Fibroblast of lung (primary cell): ENCODE data around the gene SS18. TPM values are rescaled to one million over a fixed set of nuclear protein-coding genes. Genes with fewer than 3 reads are reported as not detected.

ENCODE experiments used
- DNase-seq, 2 donors: peaks; one replicate each; pipeline versions ENCODE4 v3.0.0 to v3.0.0-alpha.2; 2010; ENCODE audit warnings: low read depth in 2 of 2
- H2AFZ ChIP-seq: 2 replicates; pipeline ENCODE4 v1.5.1; 2012; ENCODE audit warnings: low read length, control low read depth, inconsistent platforms
- H3K27ac ChIP-seq: 2 replicates; pipeline ENCODE4 v1.5.1; 2011; ENCODE audit warnings: low read length, control low read depth; ENCODE audit not compliant: insufficient read depth
- H3K27me3 ChIP-seq: 2 replicates; pipeline ENCODE4 v1.5.1; 2011; ENCODE audit warnings: mild to moderate bottlenecking, low read length; ENCODE audit not compliant: control insufficient read depth, insufficient read depth
- H3K36me3 ChIP-seq: 2 replicates; pipeline ENCODE4 v1.5.1; 2011; ENCODE audit warnings: low read length; ENCODE audit not compliant: control insufficient read depth, insufficient read depth
- H3K4me1 ChIP-seq: 2 replicates; pipeline ENCODE4 v1.5.1; 2011; ENCODE audit warnings: low read length; ENCODE audit not compliant: control insufficient read depth, insufficient read depth; ENCODE audit errors: extremely low read depth
- H3K4me2 ChIP-seq: 2 replicates; pipeline ENCODE4 v1.5.1; 2011; ENCODE audit warnings: low read length, control low read depth; ENCODE audit not compliant: insufficient read depth; ENCODE audit errors: extremely low read depth
- H3K4me3 ChIP-seq, 4 experiments: fragments of 200-600 bp in 1 of 4; sonication (generic) in 1 of 4; replicated peaks in 1 of 4; 2 replicates each; pipeline ENCODE4 v1.5.1; 2011 to 2016; ENCODE audit warnings: low read length in 4 of 4, low read depth in 3 of 4, mild to moderate bottlenecking in 3 of 4, control low read depth in 2 of 4, inconsistent platforms in 1 of 4, mixed read lengths in 1 of 4; ENCODE audit not compliant: insufficient read depth in 1 of 4; ENCODE audit errors: control extremely low read depth in 1 of 4
- H3K79me2 ChIP-seq: 2 replicates; pipeline ENCODE4 v1.5.1; 2012; ENCODE audit warnings: mild to moderate bottlenecking, low read length, inconsistent platforms; ENCODE audit not compliant: control insufficient read depth, insufficient read depth
- H3K9ac ChIP-seq: 2 replicates; pipeline ENCODE4 v1.5.1; 2011; ENCODE audit warnings: mild to moderate bottlenecking, low read length, control low read depth; ENCODE audit not compliant: insufficient read depth
- H3K9me3 ChIP-seq: 2 replicates; pipeline ENCODE4 v1.5.1; 2012; ENCODE audit warnings: low read depth, low read length; ENCODE audit not compliant: control insufficient read depth, insufficient read depth
- H4K20me1 ChIP-seq: 2 replicates; pipeline ENCODE4 v1.5.1; 2011; ENCODE audit warnings: low read length; ENCODE audit not compliant: control insufficient read depth, insufficient read depth; ENCODE audit errors: extremely low read depth
- EZH2 ChIP-seq: IDR thresholded peaks from 2 replicates; pipeline ENCODE4 v1.5.1; 2012; ENCODE audit warnings: low read length, control low read depth, mild to moderate bottlenecking; ENCODE audit errors: missing control alignments
- polyA plus RNA-seq, 2 donors: library from polyadenylated mRNA; depleted of rRNA in 1 of 2; stranded (reverse) in 1 of 2; unstranded in 1 of 2; fragments of >200 nt; gene quantifications; 2 replicates each; pipeline ENCODE4 v1.2.1, GENCODE V29; 2011 to 2012; ENCODE audit warnings: missing spikeins in 1 of 2
- total RNA-seq: library from RNA; depleted of rRNA; stranded (reverse); fragments of >200 nt; gene quantifications from 2 replicates; pipeline ENCODE4 v1.2.1, GENCODE V29; 2014
- TF ChIP-seq, protein P1 (sequence below), 2 donors: IDR thresholded peaks in 1 of 2; conservative IDR thresholded peaks in 1 of 2; 1 replicate in 1 of 2; 2 replicates in 1 of 2; pipeline ENCODE4 v1.5.1; 2011 to 2012; ENCODE audit warnings: low read length in 2 of 2, control low read depth in 1 of 2, inconsistent platforms in 1 of 2, low read depth in 1 of 2, mild to moderate bottlenecking in 1 of 2

The SS18 gene
- total and polyA plus RNA-seq, 2 donors (not counting 1 experiment from before 2014, with no cell fraction given), result 90.8 to 124 TPM

GRCh38 chr18:26083099-26083498 is 7.3 kb downstream of the SS18 start:
- no peaks in the 10 kb centered on the region for H3K9me3 ChIP-seq
- no peak overlapping the region for H3K4me3 ChIP-seq
- H3K9ac ChIP-seq, result no peak overlapping the region
- H3K27me3 ChIP-seq, result no peaks in the 10 kb centered on the region
- no peaks in the 10 kb centered on the region for H4K20me1 ChIP-seq
- no peaks in the 10 kb centered on the region for H3K4me1 ChIP-seq
- H3K79me2 ChIP-seq, result peaks cover 63% of the 10 kb centered on the region
- no peak overlapping the region for H3K4me2 ChIP-seq
- no peak for DNase-seq
- H3K27ac ChIP-seq, result no peak overlapping the region
- TF ChIP-seq, protein P1, sequence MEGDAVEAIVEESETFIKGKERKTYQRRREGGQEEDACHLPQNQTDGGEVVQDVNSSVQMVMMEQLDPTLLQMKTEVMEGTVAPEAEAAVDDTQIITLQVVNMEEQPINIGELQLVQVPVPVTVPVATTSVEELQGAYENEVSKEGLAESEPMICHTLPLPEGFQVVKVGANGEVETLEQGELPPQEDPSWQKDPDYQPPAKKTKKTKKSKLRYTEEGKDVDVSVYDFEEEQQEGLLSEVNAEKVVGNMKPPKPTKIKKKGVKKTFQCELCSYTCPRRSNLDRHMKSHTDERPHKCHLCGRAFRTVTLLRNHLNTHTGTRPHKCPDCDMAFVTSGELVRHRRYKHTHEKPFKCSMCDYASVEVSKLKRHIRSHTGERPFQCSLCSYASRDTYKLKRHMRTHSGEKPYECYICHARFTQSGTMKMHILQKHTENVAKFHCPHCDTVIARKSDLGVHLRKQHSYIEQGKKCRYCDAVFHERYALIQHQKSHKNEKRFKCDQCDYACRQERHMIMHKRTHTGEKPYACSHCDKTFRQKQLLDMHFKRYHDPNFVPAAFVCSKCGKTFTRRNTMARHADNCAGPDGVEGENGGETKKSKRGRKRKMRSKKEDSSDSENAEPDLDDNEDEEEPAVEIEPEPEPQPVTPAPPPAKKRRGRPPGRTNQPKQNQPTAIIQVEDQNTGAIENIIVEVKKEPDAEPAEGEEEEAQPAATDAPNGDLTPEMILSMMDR (conservative IDR thresholded peaks at IDR 0.05 in 1 of 2, IDR thresholded peaks at IDR 0.05 in 1 of 2; ENCODE audit: low read depth in 1 of 2, low read length in 2 of 2), result no peak
- TF ChIP-seq EZH2, result no peak
- H3K36me3 ChIP-seq, result peaks cover 7% of the 10 kb centered on the region
- H2AFZ ChIP-seq, result no peak overlapping the region

DNA sequence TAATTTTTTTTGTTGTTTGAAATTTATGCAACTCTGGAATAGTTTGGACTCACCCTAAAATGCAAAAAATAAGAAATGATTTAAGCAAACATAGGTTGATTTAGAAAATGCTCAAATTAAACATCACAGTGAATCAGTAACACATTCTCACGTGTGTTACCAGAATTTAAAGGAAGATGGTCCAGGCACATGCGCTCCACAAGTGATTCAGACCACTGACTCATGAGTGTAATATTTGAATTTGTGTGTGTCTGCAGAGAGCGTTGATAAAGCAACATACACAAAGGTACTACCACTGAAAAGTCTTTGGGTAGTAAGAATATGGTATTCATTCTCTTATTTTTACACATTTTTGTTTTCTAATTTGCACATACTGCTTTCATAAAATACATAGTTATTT is 7.9 kb downstream of the SS18 start:
- H3K36me3 ChIP-seq, result peaks cover 7% of the 10 kb centered on the region
- no peaks in the 10 kb centered on the region for H3K4me1 ChIP-seq
- H3K27me3 ChIP-seq, result no peaks in the 10 kb centered on the region
- no peak overlapping the region for H3K4me2 ChIP-seq
- no peak overlapping the region for H3K9ac ChIP-seq
- no peak overlapping the region for H2AFZ ChIP-seq
- H3K9me3 ChIP-seq, result no peaks in the 10 kb centered on the region
- no peak for TF ChIP-seq EZH2
- TF ChIP-seq, protein P1 (conservative IDR thresholded peaks at IDR 0.05 in 1 of 2, IDR thresholded peaks at IDR 0.05 in 1 of 2; ENCODE audit: low read depth in 1 of 2, low read length in 2 of 2), result no peak
- no peak overlapping the region for H3K27ac ChIP-seq
- H3K4me3 ChIP-seq, result no peak overlapping the region
- DNase-seq, result peak; percentile 20 to 65
- no peaks in the 10 kb centered on the region for H4K20me1 ChIP-seq
- H3K79me2 ChIP-seq, result peaks cover 60% of the 10 kb centered on the region

GRCh38 chr18:26074246-26074645 is 16.2 kb downstream of the SS18 start:
- H3K9ac ChIP-seq, result no peak overlapping the region
- H3K4me3 ChIP-seq, result no peak overlapping the region
- H3K4me1 ChIP-seq, result no peaks in the 10 kb centered on the region
- H3K27ac ChIP-seq, result no peak overlapping the region
- no peak for DNase-seq
- H2AFZ ChIP-seq, result no peak overlapping the region
- peaks cover 7% of the 10 kb centered on the region for H3K36me3 ChIP-seq
- no peaks in the 10 kb centered on the region for H3K27me3 ChIP-seq
- H3K4me2 ChIP-seq, result no peak overlapping the region
- H3K9me3 ChIP-seq, result no peaks in the 10 kb centered on the region
- no peaks in the 10 kb centered on the region for H4K20me1 ChIP-seq
- H3K79me2 ChIP-seq, result peaks cover 34% of the 10 kb centered on the region
- TF ChIP-seq, protein P1 (conservative IDR thresholded peaks at IDR 0.05 in 1 of 2, IDR thresholded peaks at IDR 0.05 in 1 of 2; ENCODE audit: low read depth in 1 of 2, low read length in 2 of 2), result no peak
- no peak for TF ChIP-seq EZH2
